GM23338 (cell line): Measurements from ENCODE around the gene METTL4. TPM values are rescaled to one million over a fixed set of nuclear protein-coding genes. Genes with fewer than 3 reads are reported as not detected.
A peak's percentile ranks its signal among the peaks of the same experiment; 100 is the strongest.

Source experiments
- ATAC-seq: fragments of 200-7000 bp; cut with Tn5 transposase; 3 replicates; pipeline ENCODE4 v1.9.1; 2020
- DNase-seq: peaks from one replicate; pipeline ENCODE4 v3.0.0-alpha.2; 2015; ENCODE audit warnings: low spot score
- H2AFZ ChIP-seq: fragments of 200-600 bp; sonication (generic); 2 replicates; pipeline ENCODE4 v1.8.0; 2016; ENCODE audit warnings: antibody characterized with exemption, mild to moderate bottlenecking, moderate library complexity
- H3F3A ChIP-seq: fragments of 200-600 bp; sonication (generic); replicated peaks from 2 replicates; pipeline ENCODE4 v1.8.0; 2017; ENCODE audit warnings: antibody characterized with exemption, mixed run types, low read depth
- H3K27ac ChIP-seq: fragments of 200-600 bp; sonication (generic); 2 replicates; pipeline ENCODE4 v1.6.1; 2016; ENCODE audit warnings: low read depth
- H3K27me3 ChIP-seq: fragments of 200-600 bp; sonication (generic); 2 replicates; pipeline ENCODE4 v1.8.0; 2016; ENCODE audit warnings: mild to moderate bottlenecking, mixed run types, moderate library complexity; ENCODE audit not compliant: insufficient read depth
- H3K36me3 ChIP-seq: fragments of 200-600 bp; sonication (generic); 2 replicates; pipeline ENCODE4 v1.8.0; 2016; ENCODE audit warnings: mild to moderate bottlenecking; ENCODE audit not compliant: insufficient read depth
- H3K4me1 ChIP-seq: fragments of 200-600 bp; sonication (generic); 2 replicates; pipeline ENCODE4 v1.8.0; 2016; ENCODE audit warnings: mild to moderate bottlenecking, moderate library complexity; ENCODE audit not compliant: insufficient read depth
- H3K4me2 ChIP-seq: fragments of 200-600 bp; sonication (generic); 2 replicates; pipeline ENCODE4 v1.7.1; 2017; ENCODE audit warnings: mixed run types
- H3K4me3 ChIP-seq: fragments of 200-600 bp; sonication (generic); 2 replicates; pipeline ENCODE4 v1.6.1; 2016; ENCODE audit warnings: mixed run types
- H3K79me2 ChIP-seq: fragments of 200-600 bp; sonication (generic); replicated peaks from 2 replicates; pipeline ENCODE4 v1.8.0; 2017; ENCODE audit warnings: mild to moderate bottlenecking; ENCODE audit not compliant: insufficient read depth
- H3K9me2 ChIP-seq: fragments of 200-600 bp; sonication (generic); 2 replicates; pipeline ENCODE4 v1.8.0; 2017; ENCODE audit not compliant: insufficient read depth
- H4K20me1 ChIP-seq: fragments of 200-600 bp; sonication (generic); replicated peaks from 2 replicates; pipeline ENCODE4 v1.8.0; 2017; ENCODE audit warnings: mild to moderate bottlenecking; ENCODE audit not compliant: insufficient read depth
- H3K27ac Mint-ChIP-seq: 2 replicates; pipeline ENCODE4 v1.8.0; 2020; ENCODE audit warnings: inconsistent platforms, mild to moderate bottlenecking, moderate library complexity, mixed read lengths
- H3K27me3 Mint-ChIP-seq: 3 replicates; pipeline ENCODE4 v1.8.0; 2022; ENCODE audit warnings: low read depth, mild to moderate bottlenecking, moderate library complexity, mixed read lengths, inconsistent platforms; ENCODE audit not compliant: insufficient read depth, poor library complexity
- H3K36me3 Mint-ChIP-seq: 3 replicates; pipeline ENCODE4 v1.8.0; 2021; ENCODE audit warnings: low read depth, mild to moderate bottlenecking, inconsistent platforms, moderate library complexity, mixed read lengths
- H3K4me1 Mint-ChIP-seq: 3 replicates; pipeline ENCODE4 v1.8.0; 2020; ENCODE audit warnings: mild to moderate bottlenecking, inconsistent platforms, mixed read lengths
- H3K4me3 Mint-ChIP-seq: 3 replicates; pipeline ENCODE4 v1.8.0; 2021; ENCODE audit warnings: moderate library complexity, mild to moderate bottlenecking, inconsistent platforms, mixed read lengths
- H3K9me3 Mint-ChIP-seq: 3 replicates; pipeline ENCODE4 v1.8.0; 2020; ENCODE audit warnings: moderate library complexity, mild to moderate bottlenecking, inconsistent platforms, mixed read lengths
- CREB1 ChIP-seq: fragments of 250-450 bp; sonication (Bioruptor Pico); IDR thresholded peaks from 2 replicates; pipeline ENCODE4 v1.5.0; 2020; ENCODE audit warnings: low read depth, mild to moderate bottlenecking, moderate library complexity
- CTCF ChIP-seq, 2 experiments: fragments of 200-600 bp in 1 of 2; sonication (generic) in 1 of 2; conservative IDR thresholded peaks; 2 replicates each; pipeline versions ENCODE4 v1.5.1 to v1.6.1; 2016 to 2017; ENCODE audit warnings: antibody characterized with exemption in 2 of 2, low read depth in 2 of 2, mild to moderate bottlenecking in 2 of 2, moderate library complexity in 1 of 2
- ETS1 ChIP-seq: IDR thresholded peaks from 2 replicates; pipeline ENCODE4 v1.6.1; 2016; ENCODE audit warnings: antibody characterized with exemption
- EZH2 ChIP-seq: fragments of 200-600 bp; sonication (generic); IDR thresholded peaks from one replicate; pipeline ENCODE4 v1.8.0; 2017; ENCODE audit warnings: antibody characterized with exemption, mild to moderate bottlenecking, low read depth; ENCODE audit not compliant: unreplicated experiment
- EZH2phosphoT487 ChIP-seq: fragments of 200-600 bp; sonication (generic); IDR thresholded peaks from one replicate; pipeline ENCODE4 v1.8.1; 2018; ENCODE audit warnings: antibody characterized with exemption; ENCODE audit not compliant: unreplicated experiment
- JUNB ChIP-seq: IDR thresholded peaks from one replicate; pipeline ENCODE4 v1.6.1; 2016; ENCODE audit warnings: antibody characterized with exemption; ENCODE audit not compliant: unreplicated experiment
- NANOG ChIP-seq: IDR thresholded peaks from 2 replicates; pipeline ENCODE4 v1.6.1; 2016; ENCODE audit warnings: antibody characterized with exemption, borderline replicate concordance
- POLR2AphosphoS5 ChIP-seq: IDR thresholded peaks from 2 replicates; pipeline ENCODE4 v1.6.1; 2016; ENCODE audit warnings: antibody characterized with exemption, low read depth
- REST ChIP-seq: IDR thresholded peaks from one replicate; pipeline ENCODE4 v1.6.1; 2018; ENCODE audit warnings: antibody characterized with exemption; ENCODE audit not compliant: unreplicated experiment
- STAT1 ChIP-seq: IDR thresholded peaks from one replicate; pipeline ENCODE4 v1.6.1; 2016; ENCODE audit warnings: antibody characterized with exemption; ENCODE audit not compliant: unreplicated experiment
- ZNF114 ChIP-seq: fragments of 250-450 bp; sonication (Bioruptor Pico); IDR thresholded peaks from 2 replicates; pipeline ENCODE4 v1.5.0; 2020; ENCODE audit warnings: mild to moderate bottlenecking, moderate library complexity
- ZNF331 ChIP-seq: fragments of 250-450 bp; sonication (Bioruptor Pico); IDR thresholded peaks from 2 replicates; pipeline ENCODE4 v1.5.0; 2020; ENCODE audit warnings: low read depth, mild to moderate bottlenecking, moderate library complexity
- ZNF462 ChIP-seq: fragments of 250-450 bp; sonication (Bioruptor Pico); IDR thresholded peaks from 2 replicates; pipeline ENCODE4 v1.5.0; 2020; ENCODE audit warnings: mild to moderate bottlenecking, moderate library complexity
- polyA plus RNA-seq: library from polyadenylated mRNA; unstranded; fragments of >200 nt; fragmentation: Nextera tagmentation; extraction: Ambion mirVana; gene quantifications from 2 replicates; pipeline ENCODE4 v1.2.1, GENCODE V29; 2016
- total RNA-seq: library from RNA; depleted of rRNA; stranded (reverse); fragments of >200 nt; shearing (Covaris generic); gene quantifications from 2 replicates; pipeline ENCODE4 v1.2.3, GENCODE V29; 2014

METTL4 gene
- total and polyA plus RNA-seq, 2 experiments from 2014 or later, result 11.9 to 14.9 TPM

GRCh38 chr18:2536063-2536462, 35.2 kb downstream of the METTL4 start:
- DNase-seq, result no peak
- no peak for ATAC-seq
- Histone ChIP-seq H3K4me2 (no peak overlapping the region), H4K20me1 (no peaks in the 10 kb centered on the region), H3K4me3 (no peak overlapping the region), H3K36me3 (no peaks in the 10 kb centered on the region; the same call in 1 of the 2 replicates), H3K9me2 (0 out of 2 replicates have a peak, but pooled peaks cover 7% of the 10 kb centered on the region), H3K79me2 (no peaks in the 10 kb centered on the region), H2AFZ (no peak overlapping the region), H3K27ac (no peak overlapping the region), H3K27me3 (no peaks in the 10 kb centered on the region), H3K4me1 (no peaks in the 10 kb centered on the region), H3F3A (no peaks in the 10 kb centered on the region)
- H3K36me3 Mint-ChIP-seq, result peaks cover 15% of the 10 kb centered on the region
- H3K27ac Mint-ChIP-seq, result 0 out of 2 replicates have a peak overlapping the region, but pooled peaks have one; percentile 3
- H3K9me3 Mint-ChIP-seq, result peaks cover 13% of the 10 kb centered on the region
- peaks cover 2% of the 10 kb centered on the region for H3K27me3 Mint-ChIP-seq
- H3K4me3 Mint-ChIP-seq, result no peak overlapping the region
- TF ChIP-seq EZH2, result no peak
- no peak for TF ChIP-seq REST
- no peak for TF ChIP-seq CTCF (conservative IDR thresholded peaks at IDR 0.05; ENCODE audit: low read depth in 2 of 2)
- no peak for TF ChIP-seq STAT1
- TF ChIP-seq ETS1, result no peak
- TF ChIP-seq CREB1 (CRISPR knock-in tag), result no peak
- TF ChIP-seq ZNF462 (CRISPR knock-in tag), result no peak
- no peak for TF ChIP-seq JUNB
- no peak for TF ChIP-seq NANOG
- TF ChIP-seq EZH2phosphoT487, result no peak
- no peak for TF ChIP-seq ZNF114 (CRISPR knock-in tag)
- no peak for TF ChIP-seq POLR2AphosphoS5
- TF ChIP-seq ZNF331 (CRISPR knock-in tag), result no peak
- peaks cover 8% of the 10 kb centered on the region; the same call in 2 of the 3 replicates for H3K4me1 Mint-ChIP-seq
